Upper lobe of left lung (tissue), 6 donors: ENCODE data around the gene XPO6. TPM values are rescaled to one million over a fixed set of nuclear protein-coding genes. Genes with fewer than 3 reads are reported as not detected.

ENCODE experiments used
- ATAC-seq, 2 donors: fragments of 200-7000 bp; cut with Tn5 transposase; one replicate each; pipeline ENCODE4 v1.9.1; 2022; ENCODE audit warnings: mild to moderate bottlenecking in 2 of 2, moderate library complexity in 2 of 2; ENCODE audit not compliant: low FRiP score in 2 of 2
- DNase-seq, 2 donors: peaks; one replicate each; pipeline ENCODE4 v3.0.0-alpha.2; 2019 to 2020
- H3K27ac ChIP-seq, 4 donors: fragments of 200-600 bp; sonication (generic); one replicate each; pipeline ENCODE4 v1.5.1; 2016 to 2019
- H3K27me3 ChIP-seq, 4 donors: fragments of 200-600 bp; sonication (generic); one replicate each; pipeline ENCODE4 v1.5.1; 2017 to 2019
- H3K36me3 ChIP-seq, 4 donors: fragments of 200-600 bp; sonication (generic); one replicate each; pipeline ENCODE4 v1.5.1; 2016 to 2019
- H3K4me1 ChIP-seq, 4 donors: fragments of 200-600 bp; sonication (generic); one replicate each; pipeline ENCODE4 v1.5.1; 2018 to 2019
- H3K4me3 ChIP-seq, 4 donors: fragments of 200-600 bp; sonication (generic); one replicate each; pipeline ENCODE4 v1.5.1; 2017 to 2019; ENCODE audit warnings: mild to moderate bottlenecking in 2 of 4, moderate library complexity in 1 of 4
- H3K9me3 ChIP-seq, 4 donors: fragments of 200-600 bp; sonication (generic); one replicate each; pipeline ENCODE4 v1.5.1; 2018 to 2019
- EP300 ChIP-seq, 4 donors: sonication (generic); formaldehyde crosslinking; IDR thresholded peaks; one replicate each; pipeline ENCODE4 v1.5.1; 2017; ENCODE audit warnings: antibody characterized with exemption in 4 of 4, control low read depth in 2 of 4
- POLR2A ChIP-seq, 4 donors: fragments of 450-650 bp; IDR thresholded peaks; one replicate each; pipeline ENCODE4 v1.5.1; 2016 to 2017; ENCODE audit warnings: antibody characterized with exemption in 4 of 4, mild to moderate bottlenecking in 2 of 4
- POLR2AphosphoS5 ChIP-seq, 2 donors: sonication (generic); formaldehyde crosslinking; IDR thresholded peaks; one replicate each; pipeline ENCODE4 v1.5.1; 2017; ENCODE audit warnings: antibody characterized with exemption in 2 of 2
- WGBS, 2 donors: methylation state at CpG; one replicate each; pipeline ENCODE4 v1.1.5; 2017 to 2018; 5-methylcytosine and 5-hydroxymethylcytosine counted together
- total RNA-seq, 6 donors: library from RNA; depleted of rRNA in 4 of 6; stranded (reverse); fragments of >200 nt in 4 of 6; gene quantifications; one replicate each; pipeline versions ENCODE4 v1.1.0 to v1.2.1, GENCODE V29; 2016 to 2021
- TF ChIP-seq, protein P1 (sequence below), 6 experiments: fragments of 450-650 bp in 4 of 6; fragments of 200-600 bp in 2 of 6; sonication (generic) in 2 of 6; IDR thresholded peaks; one replicate each; pipeline ENCODE4 v1.5.1; 2016 to 2019; ENCODE audit warnings: antibody characterized with exemption in 6 of 6
- donor health status: DM: no; HTN: no; CAD: no; lungs with moderate emphysema.
- donor health status: DM: no; HTN: yes; CAD: no; lungs with severe emphysema.

Gene XPO6
- total RNA-seq, 6 donors from 2014 or later: 95.5 to 256 (median 129) TPM

DNA sequence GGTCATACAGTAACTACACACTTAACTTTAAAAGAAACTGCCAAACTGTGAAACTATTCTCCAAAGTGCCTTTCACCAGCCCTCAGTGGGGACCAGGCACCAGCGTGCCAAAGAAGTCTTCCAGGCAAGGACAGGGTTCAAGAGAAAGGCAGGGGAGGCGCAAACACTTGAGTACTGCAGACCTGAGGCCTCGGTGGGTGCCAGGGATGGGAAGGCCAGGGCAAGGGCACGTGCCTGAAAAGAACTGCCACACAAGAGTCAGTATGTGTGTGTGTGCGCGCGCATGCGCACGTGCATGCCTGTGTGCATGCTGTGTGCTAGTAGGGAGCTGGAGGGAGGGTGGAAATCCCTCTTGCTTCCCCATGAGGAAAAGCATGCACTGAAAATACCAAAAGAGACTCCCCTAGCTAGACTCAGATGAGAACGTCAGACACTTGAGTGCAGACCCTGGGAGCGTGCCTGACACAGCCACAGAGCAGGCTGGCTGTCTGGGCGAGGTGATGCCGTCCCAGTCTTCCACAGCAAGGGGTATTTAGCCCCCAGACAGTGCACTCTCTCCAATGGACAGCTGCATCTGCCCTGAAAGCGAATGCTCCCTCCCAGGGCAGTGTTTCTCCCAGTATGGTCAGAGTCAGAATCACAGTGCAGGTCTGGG lies 108.1 kb downstream of the XPO6 start:
- ATAC-seq (no peak), DNase-seq (peak in 1 of 2 donors; percentile 17)
- TF ChIP-seq POLR2A (IDR thresholded peaks at IDR 0.05) (no peak), EP300 (IDR thresholded peaks at IDR 0.05) (no peak), POLR2AphosphoS5 (IDR thresholded peaks at IDR 0.05) (no peak)
- TF ChIP-seq, protein P1, sequence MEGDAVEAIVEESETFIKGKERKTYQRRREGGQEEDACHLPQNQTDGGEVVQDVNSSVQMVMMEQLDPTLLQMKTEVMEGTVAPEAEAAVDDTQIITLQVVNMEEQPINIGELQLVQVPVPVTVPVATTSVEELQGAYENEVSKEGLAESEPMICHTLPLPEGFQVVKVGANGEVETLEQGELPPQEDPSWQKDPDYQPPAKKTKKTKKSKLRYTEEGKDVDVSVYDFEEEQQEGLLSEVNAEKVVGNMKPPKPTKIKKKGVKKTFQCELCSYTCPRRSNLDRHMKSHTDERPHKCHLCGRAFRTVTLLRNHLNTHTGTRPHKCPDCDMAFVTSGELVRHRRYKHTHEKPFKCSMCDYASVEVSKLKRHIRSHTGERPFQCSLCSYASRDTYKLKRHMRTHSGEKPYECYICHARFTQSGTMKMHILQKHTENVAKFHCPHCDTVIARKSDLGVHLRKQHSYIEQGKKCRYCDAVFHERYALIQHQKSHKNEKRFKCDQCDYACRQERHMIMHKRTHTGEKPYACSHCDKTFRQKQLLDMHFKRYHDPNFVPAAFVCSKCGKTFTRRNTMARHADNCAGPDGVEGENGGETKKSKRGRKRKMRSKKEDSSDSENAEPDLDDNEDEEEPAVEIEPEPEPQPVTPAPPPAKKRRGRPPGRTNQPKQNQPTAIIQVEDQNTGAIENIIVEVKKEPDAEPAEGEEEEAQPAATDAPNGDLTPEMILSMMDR (IDR thresholded peaks at IDR 0.05): no peak
- no peaks in the 10 kb centered on the region for H3K27me3 ChIP-seq
- H3K4me3 ChIP-seq: no peak overlapping the region
- H3K36me3 ChIP-seq: peaks cover 60 to 100% (median 96%) of the 10 kb centered on the region in 4 donors
- H3K4me1 ChIP-seq: no peaks in the 10 kb centered on the region
- H3K27ac ChIP-seq: no peak overlapping the region
- 94 to 95% methylated on average over 13 to 14 of the region's 14 CpGs for WGBS, 2 donors
- no peaks in the 10 kb centered on the region for H3K9me3 ChIP-seq

DNA sequence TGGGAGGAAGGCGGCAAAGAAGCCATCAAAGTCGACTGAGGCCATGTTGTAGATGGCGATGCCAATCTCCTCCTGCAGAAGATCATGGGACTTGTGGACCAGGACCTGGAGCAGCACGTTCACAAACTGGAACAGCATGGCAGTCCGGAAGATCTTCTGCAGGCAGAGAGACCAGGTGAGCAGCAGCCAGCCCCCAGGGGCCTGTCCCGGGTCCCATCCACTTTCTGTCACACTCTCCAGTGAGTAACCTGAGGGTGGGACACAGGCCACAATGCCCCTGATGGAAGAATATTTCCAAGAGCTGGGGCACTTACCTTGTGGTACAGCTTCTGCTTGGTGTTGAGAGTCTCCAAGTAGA lies 110.3 kb downstream of the XPO6 start:
- Histone ChIP-seq H3K36me3 (peaks cover 54 to 99% (median 94%) of the 10 kb centered on the region in 4 donors), H3K27me3 (no peaks in the 10 kb centered on the region), H3K9me3 (no peaks in the 10 kb centered on the region), H3K27ac (no peak overlapping the region), H3K4me1 (no peaks in the 10 kb centered on the region), H3K4me3 (no peak overlapping the region)
- TF ChIP-seq, protein P1 (IDR thresholded peaks at IDR 0.05): no peak
- TF ChIP-seq EP300 (IDR thresholded peaks at IDR 0.05): no peak
- TF ChIP-seq POLR2AphosphoS5 (IDR thresholded peaks at IDR 0.05): no peak
- TF ChIP-seq POLR2A (IDR thresholded peaks at IDR 0.05): no peak
- DNase-seq (no peak), ATAC-seq (no peak)
- WGBS, 2 donors: 85 to 94% methylated on average over 6 of the region's 6 CpGs

- H3K4me3 ChIP-seq: no peak overlapping the region
- WGBS, 2 donors: 92 to 100% methylated on average over 5 to 14 of the region's 14 CpGs
- H3K36me3 ChIP-seq: peaks cover 50 to 98% (median 90%) of the 10 kb centered on the region in 4 donors
- no peak overlapping the region for H3K27ac ChIP-seq
- H3K9me3 ChIP-seq: no peaks in the 10 kb centered on the region
- H3K27me3 ChIP-seq: no peaks in the 10 kb centered on the region
- ATAC-seq (no peak), DNase-seq (no peak)
- H3K4me1 ChIP-seq: no peaks in the 10 kb centered on the region
- TF ChIP-seq POLR2A (IDR thresholded peaks at IDR 0.05) (no peak), EP300 (IDR thresholded peaks at IDR 0.05) (no peak), POLR2AphosphoS5 (IDR thresholded peaks at IDR 0.05) (no peak)
- TF ChIP-seq, protein P1 (IDR thresholded peaks at IDR 0.05): no peak
Measured at GRCh38 chr16:28100810-28101532, 110.8 kb downstream of the XPO6 start.

DNA sequence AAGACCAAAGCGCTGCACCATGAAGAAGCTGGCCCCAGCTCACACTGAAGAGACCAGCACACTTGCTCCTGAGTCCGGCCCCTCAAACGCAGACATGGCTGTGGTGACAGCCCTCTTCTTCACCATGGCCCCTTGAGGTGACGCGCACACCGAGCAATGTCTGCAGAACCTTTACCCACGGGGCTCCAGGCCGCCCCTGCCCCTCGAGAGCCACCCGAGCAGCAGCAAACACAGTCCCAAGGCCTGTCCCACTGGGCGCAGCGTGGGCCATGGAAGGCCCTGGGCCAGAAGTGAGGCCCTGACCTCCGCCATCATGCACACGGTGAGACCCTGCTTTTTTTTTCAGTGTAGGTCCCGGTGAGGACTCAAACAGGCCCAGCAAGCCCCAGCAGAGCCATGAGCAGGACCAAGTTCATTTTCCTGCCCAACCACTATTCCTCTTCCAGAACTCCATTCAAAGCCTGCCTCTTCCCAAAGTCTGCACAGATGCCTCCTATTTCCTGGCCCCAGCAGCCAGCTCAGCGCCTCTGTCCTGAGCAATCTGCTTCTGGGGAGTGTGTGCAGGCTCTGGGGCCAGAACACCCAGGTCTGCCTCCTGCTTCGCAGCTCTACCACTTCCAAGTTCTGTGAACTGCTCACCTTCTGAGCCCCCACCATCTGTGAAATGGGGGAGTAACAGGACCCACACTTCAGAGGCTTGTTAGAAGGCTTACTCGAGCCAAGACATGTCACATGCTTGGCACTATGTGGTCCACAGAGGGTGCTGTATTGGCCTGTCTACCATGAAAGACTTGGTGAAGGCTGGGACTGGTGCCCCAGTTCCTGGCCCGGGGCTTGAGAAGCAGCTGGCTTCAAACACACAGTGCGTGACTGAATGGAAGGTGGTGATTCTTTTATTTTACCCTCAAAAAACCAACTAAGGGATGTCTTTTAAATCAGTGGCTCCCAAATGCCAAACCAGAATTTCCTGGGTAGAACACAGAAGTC lies 112.5 kb downstream of the XPO6 start:
- no peaks in the 10 kb centered on the region for H3K27me3 ChIP-seq
- WGBS, 2 donors: 95 to 98% methylated on average over 13 to 20 of the region's 20 CpGs
- ATAC-seq (no peak), DNase-seq (peak in 1 of 2 donors; percentile 51)
- peaks cover 40 to 82% (median 75%) of the 10 kb centered on the region in 4 donors for H3K36me3 ChIP-seq
- TF ChIP-seq POLR2A (IDR thresholded peaks at IDR 0.05) (no peak), POLR2AphosphoS5 (IDR thresholded peaks at IDR 0.05) (no peak)
- H3K4me1 ChIP-seq: no peaks in the 10 kb centered on the region
- no peaks in the 10 kb centered on the region for H3K9me3 ChIP-seq
- no peak overlapping the region for H3K4me3 ChIP-seq
- H3K27ac ChIP-seq: no peak overlapping the region
